Dedifferentiated amniotic fluid mesenchymal stem cell (primary cell): ENCODE data around the gene DRAM1.
A peak's percentile ranks its signal among the peaks of the same experiment; 100 is the strongest.
"Not testable (repeated sequence)": the region's sequence is repeated elsewhere in the genome, so short reads cannot be mapped to it uniquely, and the experiment has no call there.

Source experiments
- DNase-seq: peaks from one replicate; pipeline ENCODE4 v3.0.0-alpha.2; 2016; ENCODE audit errors: extremely low spot score

DRAM1 gene

DNA sequence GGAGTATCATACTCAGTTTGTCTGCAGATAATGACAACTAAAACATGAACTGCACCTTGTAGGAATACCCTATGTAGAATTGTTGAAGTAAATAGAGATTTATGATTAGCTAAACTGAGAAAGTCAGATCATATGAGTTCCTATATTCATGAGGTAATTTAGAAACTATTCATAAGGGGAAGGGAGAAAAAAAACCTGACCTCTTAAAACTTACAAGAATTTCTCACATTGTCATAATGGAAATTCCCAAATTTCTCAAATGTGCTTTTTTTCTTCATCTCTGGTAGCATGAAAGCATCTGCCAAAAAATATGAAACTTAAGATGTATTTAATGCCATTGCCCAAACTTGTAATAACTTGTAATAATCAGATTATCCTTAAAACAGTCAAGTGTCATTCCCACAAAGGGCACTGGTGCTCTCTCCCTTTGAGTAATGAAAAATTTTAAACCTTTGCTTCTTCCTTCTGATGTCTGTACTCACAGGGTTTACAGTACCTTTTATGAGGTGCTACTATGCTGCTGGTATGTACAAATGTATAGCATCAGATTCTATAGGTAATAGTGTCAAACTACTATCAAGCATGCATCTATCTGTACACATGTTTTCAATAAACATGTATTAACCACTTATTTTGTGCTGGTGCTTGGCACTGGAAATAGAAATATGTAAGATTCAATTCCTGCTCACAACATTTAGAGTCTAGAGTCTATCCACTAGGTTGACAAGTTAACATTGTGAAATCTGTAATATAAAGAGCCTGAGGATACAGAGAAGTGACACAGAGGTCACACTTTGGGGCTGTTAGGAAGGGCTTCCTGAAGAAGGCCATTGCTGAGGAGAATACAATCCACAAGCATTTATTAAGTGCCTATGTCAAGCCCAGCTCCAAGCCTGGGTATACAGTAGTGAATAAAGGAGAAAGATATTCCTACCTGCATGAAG is 17.4 kb upstream of the DRAM1 start:
- peak; percentile 71 for DNase-seq

DNA sequence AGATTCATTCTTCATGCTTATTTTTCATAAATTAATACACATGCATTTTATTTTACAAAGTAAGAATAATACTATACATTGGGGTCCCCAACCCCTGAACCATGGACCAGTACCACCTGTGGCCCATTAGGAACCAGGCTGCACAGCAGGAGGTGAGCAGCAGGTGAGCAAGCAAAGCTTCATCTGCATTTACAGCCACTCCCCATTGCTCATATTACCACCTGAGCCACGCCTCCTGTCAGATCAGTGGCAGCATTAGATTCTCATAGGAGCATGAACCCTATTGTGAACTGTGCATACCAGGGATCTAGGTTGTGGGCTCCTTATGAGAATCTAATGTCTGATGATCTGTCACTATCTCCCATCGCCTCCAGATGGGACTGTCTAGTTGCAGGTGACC is 15.7 kb upstream of the DRAM1 start:
- not testable (repeated sequence) for DNase-seq

DNA sequence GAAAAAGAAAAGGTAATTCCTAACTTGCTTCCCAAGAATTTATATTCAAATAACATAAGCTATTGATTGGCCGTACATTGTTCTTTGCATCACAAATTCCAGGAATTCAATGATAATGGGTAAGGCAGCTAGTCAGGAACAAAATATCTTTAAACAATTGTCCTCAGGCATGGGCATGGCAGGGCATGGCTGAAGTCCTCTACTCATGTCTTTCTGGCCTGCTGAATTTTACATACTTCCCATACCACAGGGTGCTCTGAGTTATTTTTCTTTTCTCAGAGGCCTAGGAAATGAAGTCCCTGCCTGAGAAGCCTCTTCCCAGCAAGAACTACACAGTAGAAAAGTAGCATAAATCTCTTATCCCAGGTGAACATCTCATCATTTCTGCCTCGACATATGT is 15.1 kb upstream of the DRAM1 start:
- peak; percentile 64 for DNase-seq

DNA sequence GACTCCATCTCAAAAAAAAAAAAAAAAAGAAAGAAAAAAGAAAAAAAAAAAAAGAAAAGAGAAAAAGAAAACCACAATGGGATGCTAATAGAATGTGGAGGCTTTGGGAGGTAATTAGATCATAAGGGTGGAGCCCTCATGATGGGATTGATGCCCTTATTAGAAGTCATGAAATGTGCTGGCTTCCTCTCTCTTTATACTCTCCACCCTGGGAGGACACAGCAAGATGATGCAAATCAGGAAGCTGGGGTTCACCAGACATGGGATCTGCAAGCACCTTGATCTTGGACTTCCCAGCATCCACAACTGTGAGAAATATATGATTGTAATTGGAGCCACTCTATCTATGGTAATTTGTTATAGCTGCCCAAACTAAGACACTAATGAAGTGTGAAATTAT is 13.4 kb upstream of the DRAM1 start:
- no peak for DNase-seq

- no peak for DNase-seq
Measured at GRCh38 chr12:101866615-101867373, 10.6 kb upstream of the DRAM1 start.

GRCh38 chr12:101867619-101868018 is 9.8 kb upstream of the DRAM1 start:
- not testable (repeated sequence) for DNase-seq

- no peak for DNase-seq
Measured at GRCh38 chr12:101870925-101871324, 6.5 kb upstream of the DRAM1 start.

DNA sequence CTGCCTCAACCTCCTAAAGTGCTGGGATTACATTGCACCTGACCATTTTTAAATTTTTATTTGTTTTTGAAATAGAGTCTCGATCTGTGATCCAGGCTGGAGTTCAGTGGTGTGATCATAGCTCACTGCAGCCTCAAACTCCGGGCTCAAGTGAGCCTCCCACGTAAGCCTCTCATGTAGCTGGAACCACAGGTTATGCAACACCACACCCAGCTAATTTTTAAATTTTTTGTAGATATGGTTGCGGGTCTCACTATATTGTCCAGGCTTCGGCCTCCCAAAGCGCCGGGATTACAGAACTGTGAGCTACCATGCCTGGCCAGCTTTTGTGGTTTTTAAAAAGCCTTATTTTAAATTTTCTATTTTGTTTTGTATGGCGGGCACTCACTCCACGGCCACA is 2.2 kb upstream of the DRAM1 start:
- no peak for DNase-seq

GRCh38 chr12:101876322-101876860 is 989 bp upstream of the DRAM1 start:
- no peak for DNase-seq

DNA sequence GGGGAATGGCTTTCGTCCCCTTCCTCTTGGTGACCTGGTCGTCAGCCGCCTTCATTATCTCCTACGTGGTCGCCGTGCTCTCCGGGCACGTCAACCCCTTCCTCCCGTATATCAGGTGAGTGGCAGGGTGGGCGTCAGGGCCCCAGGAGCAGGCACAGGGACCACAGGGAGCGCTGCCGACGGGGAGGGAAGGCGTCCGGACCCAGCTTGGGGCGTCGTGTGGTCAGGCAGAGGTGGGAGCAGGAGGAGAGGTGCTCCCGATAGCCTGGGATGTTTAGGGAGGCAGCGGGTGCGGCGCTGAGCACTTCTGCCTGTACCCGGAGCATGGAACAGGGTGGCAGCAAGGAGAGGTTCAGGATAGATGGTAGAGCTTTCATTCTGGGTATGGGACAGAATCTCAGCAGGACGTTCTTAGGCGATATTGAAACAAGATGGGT is 444 bp downstream of the DRAM1 start:
- DNase-seq = no peak

DNA sequence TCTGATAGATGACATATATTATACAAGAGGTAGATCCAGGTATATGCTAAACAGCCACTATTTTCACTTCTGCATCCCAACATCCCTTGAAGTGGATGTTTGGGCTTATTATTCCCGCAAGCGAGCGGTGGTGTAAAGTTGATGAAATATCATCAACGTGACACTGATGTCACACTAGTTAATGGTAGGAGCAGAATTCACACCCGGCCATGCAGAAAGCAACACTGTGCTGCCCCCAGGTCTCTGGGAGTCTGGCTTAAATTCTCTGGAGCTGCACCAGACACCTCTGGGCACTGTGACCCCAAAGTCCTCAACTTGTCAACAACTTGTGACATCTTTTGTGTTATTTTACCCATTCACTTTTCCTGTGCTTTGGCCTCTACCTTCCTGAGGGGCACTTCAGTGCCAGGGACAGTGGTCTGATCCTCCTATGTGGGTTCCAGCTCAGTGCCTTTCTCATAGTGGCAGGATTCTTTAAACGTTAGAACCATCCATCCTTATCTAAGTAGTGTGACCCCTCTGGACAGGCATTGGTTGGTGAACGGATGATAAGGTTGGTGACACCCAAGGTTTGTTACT is 952 bp downstream of the DRAM1 start:
- no peak for DNase-seq

GRCh38 chr12:101880769-101881168 is 3.4 kb downstream of the DRAM1 start:
- DNase-seq = no peak

DNA sequence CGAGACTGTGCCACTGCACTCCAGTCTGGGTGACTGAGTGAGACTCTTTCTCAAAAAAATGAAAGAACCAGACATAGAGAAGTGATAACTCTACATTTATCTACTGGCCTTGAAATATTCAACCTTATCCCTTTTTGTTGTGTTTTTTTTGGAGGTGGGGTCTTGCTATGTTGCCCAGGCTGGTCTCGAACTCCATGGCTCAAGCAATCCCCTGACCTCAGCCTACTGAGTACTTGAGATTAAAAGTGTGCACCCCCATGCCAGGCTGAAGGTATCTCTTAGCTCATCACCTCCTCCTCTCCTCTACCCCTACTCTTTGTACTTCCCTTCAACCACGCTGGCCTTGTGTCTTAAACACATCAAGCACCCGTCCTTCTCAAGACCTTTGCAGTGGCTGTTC is 3.8 kb downstream of the DRAM1 start:
- DNase-seq = no peak

GRCh38 chr12:101884174-101884573 is 6.8 kb downstream of the DRAM1 start:
- DNase-seq = no peak

DNA sequence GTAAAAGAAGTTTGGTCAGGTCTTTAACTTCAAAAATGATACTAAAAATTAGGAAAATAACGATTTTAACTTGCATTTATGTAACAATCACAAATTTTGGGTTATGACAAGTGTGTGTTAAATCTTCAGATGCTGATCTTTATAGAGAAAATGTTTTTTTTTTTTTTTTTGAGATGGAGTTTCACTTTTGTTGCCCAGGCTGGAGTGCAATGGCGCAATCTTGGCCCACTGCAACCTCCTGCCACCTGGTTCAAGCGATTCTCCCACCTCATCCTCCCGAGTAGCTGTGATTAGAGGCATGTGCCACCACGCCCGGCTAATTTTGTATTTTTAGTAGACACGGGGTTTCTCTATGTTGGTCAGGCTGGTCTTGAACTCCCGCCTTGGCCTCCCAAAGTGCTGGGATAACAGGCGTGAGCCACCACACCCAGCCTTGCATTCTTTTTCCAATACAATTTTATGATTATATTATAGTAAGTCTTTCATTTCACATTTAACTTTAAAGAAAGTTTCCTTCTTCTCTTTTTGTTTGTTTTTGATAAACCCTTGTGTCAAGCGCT is 7.5 kb downstream of the DRAM1 start:
- not testable (repeated sequence) for DNase-seq

GRCh38 chr12:101885912-101886561 is 8.7 kb downstream of the DRAM1 start:
- DNase-seq = no peak

GRCh38 chr12:101889211-101889752 is 11.9 kb downstream of the DRAM1 start:
- no peak for DNase-seq

DNA sequence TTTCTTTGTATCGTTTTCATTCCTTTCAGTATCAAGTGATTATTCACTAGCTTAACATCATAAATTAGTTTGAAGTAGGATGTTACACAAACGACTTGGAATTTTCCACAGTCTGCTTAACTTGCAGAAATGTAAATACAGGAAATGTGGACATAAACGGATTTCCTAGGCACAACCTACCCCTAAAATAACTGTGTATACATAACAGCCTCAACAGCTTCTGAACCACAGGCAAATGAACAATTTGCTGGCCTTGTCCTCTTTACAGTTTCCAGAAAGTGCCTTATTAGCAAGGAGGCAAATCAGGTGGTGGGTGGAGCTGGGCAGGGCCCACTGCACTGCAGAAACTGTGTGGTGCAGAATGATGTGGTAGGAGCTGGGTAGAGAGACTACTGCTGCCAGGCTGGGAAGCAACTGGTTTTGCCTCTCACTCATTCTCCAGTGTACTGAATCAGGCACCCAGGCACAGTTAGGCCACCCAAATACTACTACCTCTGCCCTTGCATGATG is 14.1 kb downstream of the DRAM1 start:
- DNase-seq = peak; percentile 56

DNA sequence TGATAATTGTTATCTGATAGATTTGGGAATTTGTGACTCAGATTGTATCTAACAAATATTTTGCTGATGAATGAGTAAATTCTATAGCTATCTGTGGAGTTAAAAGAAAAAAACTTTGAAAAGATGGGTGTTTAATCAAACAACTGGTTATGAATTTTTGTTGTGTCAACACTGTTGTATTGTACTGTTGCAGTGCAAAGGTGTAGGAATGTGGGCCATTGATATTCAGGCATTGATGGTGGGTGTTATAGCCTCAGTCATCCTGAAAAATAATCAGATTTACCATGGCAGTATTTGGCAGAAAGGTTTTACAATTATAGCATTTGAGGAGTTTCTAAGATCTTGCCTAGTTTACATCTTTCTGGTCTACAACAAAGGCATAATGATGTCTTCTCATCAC is 15.4 kb downstream of the DRAM1 start:
- no peak for DNase-seq

- no peak for DNase-seq
Measured at GRCh38 chr12:101901777-101902176, 24.4 kb downstream of the DRAM1 start.

GRCh38 chr12:101902641-101903040 is 25.3 kb downstream of the DRAM1 start:
- no peak for DNase-seq
